Hepatocyte (in vitro differentiated cells): Measurements from ENCODE around the gene FBXO5. TPM values are rescaled to one million over a fixed set of nuclear protein-coding genes. Genes with fewer than 3 reads are reported as not detected.
"Not testable (repeated sequence)": the region's sequence is repeated elsewhere in the genome, so short reads cannot be mapped to it uniquely, and the experiment has no call there.

Source experiments
- DNase-seq: peaks from one replicate; pipeline ENCODE4 v3.0.0-alpha.2; 2016; ENCODE audit warnings: low spot score
- H2AFZ ChIP-seq: fragments of 200-600 bp; sonication (generic); 2 replicates; pipeline ENCODE4 v1.6.0; 2016; ENCODE audit warnings: antibody characterized with exemption, mild to moderate bottlenecking
- H3K27ac ChIP-seq: fragments of 200-600 bp; sonication (generic); 2 replicates; pipeline ENCODE4 v1.5.1; 2016; ENCODE audit warnings: mild to moderate bottlenecking
- H3K27me3 ChIP-seq: fragments of 200-600 bp; sonication (generic); 2 replicates; pipeline ENCODE4 v1.6.1; 2016
- H3K36me3 ChIP-seq: fragments of 200-600 bp; sonication (generic); replicated peaks from 2 replicates; pipeline ENCODE4 v1.5.1; 2016; ENCODE audit warnings: low read depth; ENCODE audit not compliant: insufficient read depth
- H3K4me1 ChIP-seq: fragments of 200-600 bp; sonication (generic); 2 replicates; pipeline ENCODE4 v1.5.1; 2016; ENCODE audit warnings: mild to moderate bottlenecking, moderate library complexity; ENCODE audit not compliant: insufficient read depth
- H3K4me2 ChIP-seq: fragments of 200-600 bp; sonication (generic); 2 replicates; pipeline ENCODE4 v1.6.0; 2016
- H3K4me3 ChIP-seq: fragments of 200-600 bp; sonication (generic); 2 replicates; pipeline ENCODE4 v1.5.1; 2016; ENCODE audit warnings: mild to moderate bottlenecking
- H3K79me2 ChIP-seq: fragments of 200-600 bp; sonication (generic); 2 replicates; pipeline ENCODE4 v1.6.0; 2017; ENCODE audit warnings: mild to moderate bottlenecking
- H3K9me2 ChIP-seq: fragments of 200-600 bp; sonication (generic); replicated peaks from 2 replicates; pipeline ENCODE4 v1.6.0; 2017; ENCODE audit warnings: mild to moderate bottlenecking; ENCODE audit not compliant: insufficient read depth
- H3K9me3 ChIP-seq: fragments of 200-600 bp; sonication (generic); 2 replicates; pipeline ENCODE4 v1.5.1; 2016; ENCODE audit warnings: low read depth, mild to moderate bottlenecking
- H4K20me1 ChIP-seq: fragments of 200-600 bp; sonication (generic); 2 replicates; pipeline ENCODE4 v1.6.0; 2016; ENCODE audit warnings: mild to moderate bottlenecking; ENCODE audit not compliant: insufficient read depth, poor library complexity, severe bottlenecking
- CTCF ChIP-seq: fragments of 200-600 bp; sonication (generic); IDR thresholded peaks from 2 replicates; pipeline ENCODE4 v1.5.1; 2016; ENCODE audit warnings: antibody characterized with exemption, mild to moderate bottlenecking; ENCODE audit not compliant: poor library complexity
- EZH2 ChIP-seq: fragments of 200-600 bp; sonication (generic); IDR thresholded peaks from 2 replicates; pipeline ENCODE4 v1.6.1; 2016; ENCODE audit warnings: antibody characterized with exemption, mild to moderate bottlenecking, borderline replicate concordance
- EZH2phosphoT487 ChIP-seq: fragments of 200-600 bp; sonication (generic); IDR thresholded peaks from one replicate; pipeline ENCODE4 v1.6.1; 2018; ENCODE audit warnings: antibody characterized with exemption, mild to moderate bottlenecking, low read depth, moderate library complexity; ENCODE audit not compliant: unreplicated experiment, severe bottlenecking
- WGBS: methylation state at CpG from one replicate; pipeline ENCODE4 v1.1.6; 2016; ENCODE audit warnings: low lambda C conversion rate; ENCODE audit errors: missing lambda C conversion rate; 5-methylcytosine and 5-hydroxymethylcytosine counted together
- polyA plus RNA-seq: library from polyadenylated mRNA; unstranded; fragments of >200 nt; fragmentation: Nextera tagmentation; extraction: Ambion mirVana; gene quantifications from 2 replicates; pipeline ENCODE4 v1.2.1, GENCODE V29; 2016
- total RNA-seq: library from RNA; depleted of rRNA; stranded (reverse); fragments of >200 nt; gene quantifications from 2 replicates; pipeline ENCODE4 v1.2.3, GENCODE V29; 2014

Gene FBXO5
- total and polyA plus RNA-seq, 2 experiments from 2014 or later: 4.7 to 9.2 TPM

- peak within 1 kb of the TSS; percentile 66 for H2AFZ ChIP-seq
- peaks cover 27% of the 10 kb centered on the region for H4K20me1 ChIP-seq
- WGBS: under 1% methylated on average over 50 of the region's 52 CpGs
- DNase-seq: peak; percentile 97
- H3K9me2 ChIP-seq: no peaks in the 10 kb centered on the region
- peak within 1 kb of the TSS; percentile 64 for H3K4me3 ChIP-seq
- H3K36me3 ChIP-seq: no peaks in the 10 kb centered on the region
- H3K79me2 ChIP-seq: peaks cover 53% of the 10 kb centered on the region
- peaks cover 18% of the 10 kb centered on the region for H3K4me1 ChIP-seq
- H3K4me2 ChIP-seq: peak within 1 kb of the TSS; percentile 93
- peak within 1 kb of the TSS; percentile 76 for H3K27ac ChIP-seq
- H3K27me3 ChIP-seq: no peaks in the 10 kb centered on the region
- H3K9me3 ChIP-seq: no peaks in the 10 kb centered on the region
- TF ChIP-seq EZH2 (no peak), CTCF (no peak), EZH2phosphoT487 (no peak)
Measured at GRCh38 chr6:153002613-153003365, 19.9 kb upstream of the FBXO5 start, which contains the start of gene MTRF1L. Gene MTRF1L, minus strand, starts transcription at chr6:153002709. Its CDS starts 24 bp downstream, at chr6:153002685.

- Histone ChIP-seq H3K27ac (peak overlapping the region; percentile 76), H3K4me3 (peak overlapping the region; percentile 64), H3K27me3 (no peaks in the 10 kb centered on the region), H3K4me1 (peaks cover 18% of the 10 kb centered on the region), H2AFZ (peak overlapping the region; percentile 66), H3K79me2 (peaks cover 60% of the 10 kb centered on the region), H4K20me1 (peaks cover 27% of the 10 kb centered on the region), H3K4me2 (peak overlapping the region; percentile 93), H3K36me3 (no peaks in the 10 kb centered on the region), H3K9me2 (no peaks in the 10 kb centered on the region), H3K9me3 (no peaks in the 10 kb centered on the region)
- no peak for TF ChIP-seq EZH2
- TF ChIP-seq EZH2phosphoT487: no peak
- TF ChIP-seq CTCF: no peak
- peak; percentile 24 for DNase-seq
- WGBS: 2% methylated on average over 22 of the region's 31 CpGs
Measured at GRCh38 chr6:153001767-153002612, 19.1 kb upstream of the FBXO5 start.

GRCh38 chr6:153000790-153001189 lies 17.9 kb upstream of the FBXO5 start:
- not testable (repeated sequence) for DNase-seq, H2AFZ ChIP-seq, H3K9me3 ChIP-seq, H3K9me2 ChIP-seq, H3K27ac ChIP-seq, H3K27me3 ChIP-seq, H3K36me3 ChIP-seq
- peaks cover 71% of the 10 kb centered on the region for H3K79me2 ChIP-seq
- peaks cover 18% of the 10 kb centered on the region for H3K4me1 ChIP-seq
- 95% methylated on average over 9 of the region's 9 CpGs for WGBS
- peak overlapping the region; percentile 64 for H3K4me3 ChIP-seq
- peak overlapping the region; percentile 93 for H3K4me2 ChIP-seq
- peaks cover 27% of the 10 kb centered on the region for H4K20me1 ChIP-seq

GRCh38 chr6:153000243-153000642 lies 17.4 kb upstream of the FBXO5 start:
- Histone ChIP-seq H3K9me2 (no peaks in the 10 kb centered on the region), H3K4me2 (peak overlapping the region; percentile 93), H3K79me2 (peaks cover 76% of the 10 kb centered on the region), H3K4me3 (no peak overlapping the region), H4K20me1 (peaks cover 27% of the 10 kb centered on the region), H3K27ac (no peak overlapping the region), H3K27me3 (no peaks in the 10 kb centered on the region), H3K4me1 (peaks cover 18% of the 10 kb centered on the region), H3K36me3 (no peaks in the 10 kb centered on the region), H2AFZ (no peak overlapping the region), H3K9me3 (no peaks in the 10 kb centered on the region)
- TF ChIP-seq EZH2phosphoT487: no peak
- no peak for TF ChIP-seq CTCF
- no peak for TF ChIP-seq EZH2
- DNase-seq: no peak

GRCh38 chr6:152999538-152999937 lies 16.7 kb upstream of the FBXO5 start:
- not testable (repeated sequence) for H3K27ac ChIP-seq, H3K9me2 ChIP-seq, H3K27me3 ChIP-seq, DNase-seq, H3K9me3 ChIP-seq, H3K36me3 ChIP-seq, H2AFZ ChIP-seq, H3K4me2 ChIP-seq, H3K4me3 ChIP-seq
- peaks cover 27% of the 10 kb centered on the region for H4K20me1 ChIP-seq
- peaks cover 18% of the 10 kb centered on the region for H3K4me1 ChIP-seq
- WGBS: 88% methylated on average over 2 of the region's 2 CpGs
- H3K79me2 ChIP-seq: peaks cover 74% of the 10 kb centered on the region
